Measurements from ENCODE around the gene PSMD9.

Gene PSMD9

GRCh38 chr12:121939992-121940766 is 51.6 kb downstream of the PSMD9 start:
- no peak for ATAC-seq (replicated peaks)

GRCh38 chr12:121942145-121942718 is 53.6 kb downstream of the PSMD9 start:
- no peak for ATAC-seq (replicated peaks)
- H3K27ac Mint-ChIP-seq, result no peak overlapping the region
- no peaks in the 10 kb centered on the region for H3K9me3 Mint-ChIP-seq
- H3K4me1 Mint-ChIP-seq (ENCODE audit: low read depth in 2 of 2), result peaks cover 0 to 2% of the 10 kb centered on the region in 2 donors
- no peaks in the 10 kb centered on the region for H3K27me3 Mint-ChIP-seq
- H3K4me3 Mint-ChIP-seq, result no peak overlapping the region
- H3K36me3 Mint-ChIP-seq (ENCODE audit: insufficient read depth), result no peaks in the 10 kb centered on the region
- DNase-seq, result no peak

More at GRCh38 chr12:121939992-121940766, 51.6 kb downstream of the PSMD9 start:
- Mint-ChIP-seq H3K4me3 (no peak overlapping the region), H3K4me1 (ENCODE audit: low read depth in 2 of 2) (peaks cover 0 to 4% of the 10 kb centered on the region in 2 donors), H3K36me3 (ENCODE audit: insufficient read depth) (no peaks in the 10 kb centered on the region), H3K27me3 (no peaks in the 10 kb centered on the region), H3K27ac (no peak overlapping the region), H3K9me3 (no peaks in the 10 kb centered on the region)
- DNase-seq, result no peak

- no peaks in the 10 kb centered on the region for H3K4me1 Mint-ChIP-seq (ENCODE audit: low read depth in 2 of 2)
- DNase-seq (no peak), ATAC-seq (replicated peaks) (no peak)
- H3K36me3 Mint-ChIP-seq (ENCODE audit: insufficient read depth), result no peaks in the 10 kb centered on the region
- no peaks in the 10 kb centered on the region for H3K9me3 Mint-ChIP-seq
- H3K4me3 Mint-ChIP-seq, result no peak overlapping the region
- H3K27ac Mint-ChIP-seq, result no peak overlapping the region
- no peaks in the 10 kb centered on the region for H3K27me3 Mint-ChIP-seq
Observed at GRCh38 chr12:121943926-121944325, 55.3 kb downstream of the PSMD9 start.

GRCh38 chr12:121946313-121947025 is 57.9 kb downstream of the PSMD9 start:
- Mint-ChIP-seq H3K4me3 (no peak overlapping the region), H3K27ac (no peak overlapping the region), H3K36me3 (ENCODE audit: insufficient read depth) (no peaks in the 10 kb centered on the region), H3K9me3 (no peaks in the 10 kb centered on the region), H3K27me3 (no peaks in the 10 kb centered on the region), H3K4me1 (ENCODE audit: low read depth in 2 of 2) (no peaks in the 10 kb centered on the region)
- ATAC-seq (replicated peaks) (no peak), DNase-seq (no peak)

GRCh38 chr12:121947981-121948380 is 59.4 kb downstream of the PSMD9 start:
- ATAC-seq (replicated peaks) (no peak), DNase-seq (no peak)
- no peaks in the 10 kb centered on the region for H3K36me3 Mint-ChIP-seq (ENCODE audit: insufficient read depth)
- no peak overlapping the region for H3K4me3 Mint-ChIP-seq
- H3K4me1 Mint-ChIP-seq (ENCODE audit: low read depth in 2 of 2), result no peaks in the 10 kb centered on the region
- H3K27ac Mint-ChIP-seq, result peak overlapping the region in 1 of 2 donors; percentile 28
- H3K27me3 Mint-ChIP-seq, result no peaks in the 10 kb centered on the region
- H3K9me3 Mint-ChIP-seq, result no peaks in the 10 kb centered on the region

GRCh38 chr12:121949648-121950397 is 61.2 kb downstream of the PSMD9 start:
- DNase-seq (no peak), ATAC-seq (replicated peaks) (no peak)
- H3K9me3 Mint-ChIP-seq, result no peaks in the 10 kb centered on the region
- no peaks in the 10 kb centered on the region for H3K27me3 Mint-ChIP-seq
- no peaks in the 10 kb centered on the region for H3K4me1 Mint-ChIP-seq (ENCODE audit: low read depth in 2 of 2)
- no peak overlapping the region for H3K27ac Mint-ChIP-seq
- no peak overlapping the region for H3K4me3 Mint-ChIP-seq
- no peaks in the 10 kb centered on the region for H3K36me3 Mint-ChIP-seq (ENCODE audit: insufficient read depth)

GRCh38 chr12:121953117-121953692 is 64.6 kb downstream of the PSMD9 start:
- no peaks in the 10 kb centered on the region for H3K4me1 Mint-ChIP-seq (ENCODE audit: low read depth in 2 of 2)
- no peaks in the 10 kb centered on the region for H3K36me3 Mint-ChIP-seq (ENCODE audit: insufficient read depth)
- H3K27ac Mint-ChIP-seq, result no peak overlapping the region
- no peak overlapping the region for H3K4me3 Mint-ChIP-seq
- peaks cover 0 to 8% of the 10 kb centered on the region in 2 donors for H3K27me3 Mint-ChIP-seq
- no peak for DNase-seq
- no peaks in the 10 kb centered on the region for H3K9me3 Mint-ChIP-seq
- no peak for ATAC-seq (replicated peaks)

- no peaks in the 10 kb centered on the region for H3K9me3 Mint-ChIP-seq
- no peak for DNase-seq
- ATAC-seq (replicated peaks), result no peak
- no peak overlapping the region for H3K4me3 Mint-ChIP-seq
- no peaks in the 10 kb centered on the region for H3K36me3 Mint-ChIP-seq (ENCODE audit: insufficient read depth)
- H3K4me1 Mint-ChIP-seq (ENCODE audit: low read depth in 2 of 2), result no peaks in the 10 kb centered on the region
- no peak overlapping the region for H3K27ac Mint-ChIP-seq
- H3K27me3 Mint-ChIP-seq, result peaks cover 0 to 8% of the 10 kb centered on the region in 2 donors
Observed at GRCh38 chr12:121953695-121954094, 65.1 kb downstream of the PSMD9 start.

- no peak overlapping the region for H3K27ac Mint-ChIP-seq
- peaks cover 0 to 8% of the 10 kb centered on the region in 2 donors for H3K27me3 Mint-ChIP-seq
- H3K36me3 Mint-ChIP-seq (ENCODE audit: insufficient read depth), result no peaks in the 10 kb centered on the region
- H3K4me1 Mint-ChIP-seq (ENCODE audit: low read depth in 2 of 2), result no peaks in the 10 kb centered on the region
- no peak overlapping the region for H3K4me3 Mint-ChIP-seq
- DNase-seq (no peak), ATAC-seq (replicated peaks) (no peak)
- no peaks in the 10 kb centered on the region for H3K9me3 Mint-ChIP-seq
Observed at GRCh38 chr12:121955258-121956237, 67.0 kb downstream of the PSMD9 start.

GRCh38 chr12:121957861-121958515 is 69.4 kb downstream of the PSMD9 start:
- H3K4me3 Mint-ChIP-seq, result no peak overlapping the region
- H3K27ac Mint-ChIP-seq, result no peak overlapping the region
- peaks cover 8 to 18% of the 10 kb centered on the region in 2 donors for H3K27me3 Mint-ChIP-seq
- no peak for ATAC-seq (replicated peaks)
- no peaks in the 10 kb centered on the region for H3K4me1 Mint-ChIP-seq (ENCODE audit: low read depth in 2 of 2)
- H3K36me3 Mint-ChIP-seq (ENCODE audit: insufficient read depth), result no peaks in the 10 kb centered on the region
- no peak for DNase-seq
- no peaks in the 10 kb centered on the region for H3K9me3 Mint-ChIP-seq

GRCh38 chr12:121958541-121959240 is 70.1 kb downstream of the PSMD9 start:
- Mint-ChIP-seq H3K36me3 (ENCODE audit: insufficient read depth) (peaks cover under 1% of the 10 kb centered on the region), H3K9me3 (no peaks in the 10 kb centered on the region), H3K27me3 (peaks cover 9 to 21% of the 10 kb centered on the region in 2 donors), H3K4me1 (ENCODE audit: low read depth in 2 of 2) (no peaks in the 10 kb centered on the region), H3K4me3 (no peak overlapping the region), H3K27ac (no peak overlapping the region)
- ATAC-seq (replicated peaks) (no peak), DNase-seq (no peak)

Data from effector memory CD8-positive, alpha-beta T cell (primary cell).